A673 (cell line): ENCODE data around the gene CNNM3.

Source experiments
- CTCF ChIP-seq: fragments of 300-800, 200-600 bp; sonication (generic); conservative IDR thresholded peaks from 2 replicates; pipeline ENCODE4 v1.5.1; 2017; ENCODE audit warnings: low read depth, mild to moderate bottlenecking, antibody characterized with exemption, low read length, moderate library complexity, mixed read lengths
- EZH2 ChIP-seq: fragments of 200-600 bp; sonication (generic); IDR thresholded peaks from 2 replicates; pipeline ENCODE4 v1.6.1; 2017; ENCODE audit warnings: borderline replicate concordance, low read depth, mild to moderate bottlenecking, mixed read lengths, antibody characterized with exemption, low read length; ENCODE audit not compliant: poor library complexity, severe bottlenecking

GRCh38 chr2:96831679-96832078 is 15.6 kb downstream of the CNNM3 start:
- TF ChIP-seq CTCF, result no peak
- no peak for TF ChIP-seq EZH2
